Type B pancreatic cell (in vitro differentiated cells): ENCODE results near the gene CSNK1D. TPM values are rescaled to one million over a fixed set of nuclear protein-coding genes. Genes with fewer than 3 reads are reported as not detected.

ENCODE experiments used
- DNase-seq: peaks from one replicate; pipeline ENCODE4 v3.0.0; 2021; ENCODE audit warnings: mixed read lengths; ENCODE audit not compliant: unreplicated experiment; ENCODE audit errors: extremely low spot score
- H3K27ac Mint-ChIP-seq: 2 replicates; pipeline ENCODE4 v1.8.0; 2021; ENCODE audit warnings: mild to moderate bottlenecking, mixed read lengths
- H3K27me3 Mint-ChIP-seq: 2 replicates; pipeline ENCODE4 v1.8.0; 2021; ENCODE audit warnings: mixed read lengths
- H3K36me3 Mint-ChIP-seq: 2 replicates; pipeline ENCODE4 v1.8.0; 2021; ENCODE audit warnings: mixed read lengths
- H3K4me1 Mint-ChIP-seq: one replicate; pipeline ENCODE4 v1.8.0; 2021; ENCODE audit warnings: mixed read lengths; ENCODE audit not compliant: unreplicated experiment
- H3K4me3 Mint-ChIP-seq: 2 replicates; pipeline ENCODE4 v1.8.0; 2021; ENCODE audit warnings: mild to moderate bottlenecking, mixed read lengths
- H3K9me3 Mint-ChIP-seq: 2 replicates; pipeline ENCODE4 v1.8.0; 2021; ENCODE audit warnings: mixed read lengths
- total RNA-seq: library from RNA; stranded (reverse); gene quantifications from 2 replicates; pipeline ENCODE4 v1.2.1, GENCODE V29; 2021; ENCODE audit warnings: low replicate concordance
- TF ChIP-seq, protein P1 (sequence below): fragments of 200-600 bp; sonication (generic); conservative IDR thresholded peaks from 2 replicates; pipeline ENCODE4 v1.5.0; 2021; ENCODE audit warnings: antibody characterized with exemption, mild to moderate bottlenecking

CSNK1D gene
- total RNA-seq, 1 donor from 2014 or later: 176 TPM

DNA sequence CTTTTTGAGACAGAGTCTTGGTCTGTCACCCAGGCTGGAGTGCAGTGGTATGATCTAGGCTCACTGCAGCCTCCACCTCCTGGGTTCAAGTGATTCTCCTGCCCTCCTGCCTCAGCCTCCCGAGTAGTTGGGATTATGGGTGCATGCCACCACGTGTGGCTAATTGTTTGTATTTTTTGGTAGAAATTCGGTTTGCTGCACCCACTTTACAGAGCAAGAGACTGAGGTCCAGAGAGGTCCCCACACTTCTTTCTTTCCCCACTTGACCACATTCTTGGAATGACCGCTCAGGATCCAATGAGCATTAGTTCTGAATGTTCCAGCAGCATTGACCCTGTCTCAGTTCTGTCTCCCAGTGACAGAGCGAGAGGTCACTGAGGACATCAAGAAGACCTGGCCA is 50.0 kb downstream of the CSNK1D start:
- Mint-ChIP-seq H3K4me3 (no peak overlapping the region), H3K27me3 (peaks cover 9% of the 10 kb centered on the region), H3K27ac (no peak overlapping the region), H3K9me3 (no peaks in the 10 kb centered on the region), H3K36me3 (no peaks in the 10 kb centered on the region), H3K4me1 (no peaks in the 10 kb centered on the region)
- TF ChIP-seq, protein P1, sequence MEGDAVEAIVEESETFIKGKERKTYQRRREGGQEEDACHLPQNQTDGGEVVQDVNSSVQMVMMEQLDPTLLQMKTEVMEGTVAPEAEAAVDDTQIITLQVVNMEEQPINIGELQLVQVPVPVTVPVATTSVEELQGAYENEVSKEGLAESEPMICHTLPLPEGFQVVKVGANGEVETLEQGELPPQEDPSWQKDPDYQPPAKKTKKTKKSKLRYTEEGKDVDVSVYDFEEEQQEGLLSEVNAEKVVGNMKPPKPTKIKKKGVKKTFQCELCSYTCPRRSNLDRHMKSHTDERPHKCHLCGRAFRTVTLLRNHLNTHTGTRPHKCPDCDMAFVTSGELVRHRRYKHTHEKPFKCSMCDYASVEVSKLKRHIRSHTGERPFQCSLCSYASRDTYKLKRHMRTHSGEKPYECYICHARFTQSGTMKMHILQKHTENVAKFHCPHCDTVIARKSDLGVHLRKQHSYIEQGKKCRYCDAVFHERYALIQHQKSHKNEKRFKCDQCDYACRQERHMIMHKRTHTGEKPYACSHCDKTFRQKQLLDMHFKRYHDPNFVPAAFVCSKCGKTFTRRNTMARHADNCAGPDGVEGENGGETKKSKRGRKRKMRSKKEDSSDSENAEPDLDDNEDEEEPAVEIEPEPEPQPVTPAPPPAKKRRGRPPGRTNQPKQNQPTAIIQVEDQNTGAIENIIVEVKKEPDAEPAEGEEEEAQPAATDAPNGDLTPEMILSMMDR: no peak
- no peak for DNase-seq

DNA sequence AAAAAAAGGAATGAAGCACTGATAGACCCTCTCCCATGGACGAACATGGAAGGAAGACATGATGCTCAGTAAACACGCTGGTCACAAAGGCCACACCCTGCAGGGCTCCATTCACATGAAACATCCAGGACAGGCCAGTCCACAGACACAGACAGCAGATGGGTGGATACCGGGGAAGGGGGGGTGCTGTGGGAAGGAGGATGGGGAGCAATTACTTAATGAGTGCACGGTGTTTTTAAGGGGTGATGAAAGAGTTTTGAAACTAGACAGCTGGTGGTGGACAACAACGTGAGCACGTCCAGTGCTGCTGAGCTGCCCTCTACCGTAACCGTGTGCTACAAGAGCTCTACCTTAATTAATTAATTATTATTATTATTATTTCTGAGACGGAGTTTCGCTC is 50.7 kb downstream of the CSNK1D start:
- no peaks in the 10 kb centered on the region for H3K4me1 Mint-ChIP-seq
- H3K36me3 Mint-ChIP-seq: no peaks in the 10 kb centered on the region
- no peak overlapping the region for H3K4me3 Mint-ChIP-seq
- H3K27ac Mint-ChIP-seq: no peak overlapping the region
- TF ChIP-seq, protein P1: no peak
- no peak for DNase-seq
- peaks cover 7% of the 10 kb centered on the region for H3K27me3 Mint-ChIP-seq
- H3K9me3 Mint-ChIP-seq: no peaks in the 10 kb centered on the region

DNA sequence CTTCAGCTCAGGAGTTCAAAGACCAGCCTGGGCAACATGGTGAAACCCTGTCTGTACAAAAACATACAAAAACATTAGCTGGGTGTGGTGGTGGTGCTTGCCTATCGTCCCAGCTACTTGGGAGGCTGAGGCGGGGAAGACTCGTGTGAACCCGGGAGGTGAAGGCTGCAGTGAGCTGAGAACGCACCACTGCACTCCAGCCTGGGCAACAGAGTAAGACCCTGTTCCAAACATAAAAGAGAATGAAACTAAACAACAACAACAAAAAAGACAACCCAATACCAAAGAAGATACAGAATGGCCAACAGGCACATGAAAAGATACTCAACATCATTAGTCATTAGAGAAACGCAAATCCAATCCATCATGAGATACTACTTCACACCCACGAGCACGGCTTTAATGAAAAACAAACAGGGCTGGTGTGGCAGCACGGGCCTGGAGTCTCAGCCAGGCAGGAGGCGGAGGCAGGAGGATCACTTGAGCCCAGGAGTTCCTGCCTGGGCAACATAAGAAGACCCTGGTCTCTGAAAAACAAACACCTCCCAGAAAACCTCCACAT is 52.1 kb downstream of the CSNK1D start:
- peaks cover 4% of the 10 kb centered on the region for H3K27me3 Mint-ChIP-seq
- no peak overlapping the region for H3K27ac Mint-ChIP-seq
- H3K4me3 Mint-ChIP-seq: no peak overlapping the region
- H3K4me1 Mint-ChIP-seq: no peaks in the 10 kb centered on the region
- no peaks in the 10 kb centered on the region for H3K9me3 Mint-ChIP-seq
- no peaks in the 10 kb centered on the region for H3K36me3 Mint-ChIP-seq
- no peak for DNase-seq
- TF ChIP-seq, protein P1: no peak

DNA sequence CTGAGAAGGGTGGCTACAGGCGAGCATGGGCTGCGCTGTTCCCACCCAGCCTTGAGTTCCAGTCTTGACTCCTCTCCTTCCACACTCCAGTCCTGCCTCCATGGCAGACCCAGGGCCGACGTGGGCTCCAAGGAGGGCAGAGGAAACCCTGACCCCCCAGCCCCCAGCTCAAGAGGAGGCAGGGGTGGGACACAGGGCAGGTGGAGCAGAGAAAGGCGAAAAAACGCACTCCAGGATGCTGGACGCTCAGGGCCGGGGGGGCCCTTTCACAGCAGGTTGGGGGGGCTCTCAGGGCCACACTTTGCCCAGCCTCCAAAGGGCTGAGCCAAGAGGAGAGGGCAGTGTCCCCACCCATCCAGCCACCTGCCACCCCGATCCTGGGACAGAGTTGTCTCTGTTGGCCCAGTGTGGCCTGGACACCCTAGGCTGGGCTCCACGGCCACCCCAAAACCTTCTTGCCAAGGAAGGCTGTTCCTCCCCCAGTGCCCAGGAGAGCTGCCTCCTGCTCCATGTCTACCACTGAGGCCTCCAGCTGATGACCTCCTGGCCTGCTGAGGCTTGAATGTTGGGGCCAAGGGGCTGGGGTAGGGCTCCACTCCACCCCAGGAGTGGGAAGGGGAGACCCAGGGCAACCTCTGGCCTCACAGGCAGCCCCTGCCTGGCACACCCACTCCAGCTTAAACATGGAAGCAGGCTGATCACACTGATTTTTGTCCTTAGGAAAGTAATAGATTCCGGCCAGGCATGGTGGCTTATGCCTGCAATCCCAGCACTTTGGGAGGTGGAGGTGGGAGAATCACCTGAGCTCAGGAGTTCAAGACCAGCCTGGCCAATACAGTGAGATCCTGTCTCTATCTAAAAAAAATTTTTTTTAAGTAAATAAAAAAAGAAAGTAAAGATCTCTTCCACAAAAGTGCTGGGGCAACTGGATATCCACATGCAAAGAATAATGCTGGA is 53.5 kb downstream of the CSNK1D start:
- Mint-ChIP-seq H3K9me3 (no peaks in the 10 kb centered on the region), H3K27me3 (peaks cover 4% of the 10 kb centered on the region)
- no peak for DNase-seq

DNA sequence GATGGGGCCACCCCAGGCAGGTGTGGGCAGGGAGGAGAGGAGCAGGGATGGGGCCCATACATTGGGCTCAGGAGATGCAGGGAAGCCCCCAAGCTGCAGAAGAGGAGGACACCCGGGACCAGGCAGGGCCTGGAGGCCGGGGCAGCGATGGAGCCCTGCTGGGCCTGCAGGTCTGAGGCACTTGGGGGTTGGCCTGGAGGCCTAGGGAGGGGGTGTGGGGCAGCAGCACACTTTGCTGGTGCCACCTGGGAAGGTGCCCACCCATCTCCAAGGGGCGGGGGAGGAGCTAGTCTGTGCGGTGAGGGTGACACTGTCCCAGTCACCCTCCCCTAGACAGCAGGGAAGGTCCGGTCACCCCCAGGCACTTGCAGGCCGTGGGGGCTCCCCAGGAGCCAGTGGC is 54.4 kb downstream of the CSNK1D start:
- H3K4me3 Mint-ChIP-seq: no peak overlapping the region
- peaks cover 4% of the 10 kb centered on the region for H3K27me3 Mint-ChIP-seq
- H3K4me1 Mint-ChIP-seq: no peaks in the 10 kb centered on the region
- DNase-seq: no peak
- H3K36me3 Mint-ChIP-seq: no peaks in the 10 kb centered on the region
- H3K9me3 Mint-ChIP-seq: no peaks in the 10 kb centered on the region
- TF ChIP-seq, protein P1: no peak
- H3K27ac Mint-ChIP-seq: no peak overlapping the region

More for the DNA sequence above, 53.5 kb downstream of the CSNK1D start:
- TF ChIP-seq, protein P1: no peak
- H3K4me3 Mint-ChIP-seq: no peak overlapping the region
- no peaks in the 10 kb centered on the region for H3K4me1 Mint-ChIP-seq
- H3K36me3 Mint-ChIP-seq: no peaks in the 10 kb centered on the region
- no peak overlapping the region for H3K27ac Mint-ChIP-seq
